Ishikawa (cell line): Measurements from ENCODE around the gene ZSCAN30.

Experiments used
- CEBPB ChIP-seq: IDR thresholded peaks from 2 replicates; pipeline ENCODE4 v1.6.1; 2012
- EGR1 ChIP-seq: IDR thresholded peaks from 2 replicates; pipeline ENCODE4 v1.6.1; 2012
- EP300 ChIP-seq: IDR thresholded peaks from 2 replicates; pipeline ENCODE4 v1.6.1; 2012; ENCODE audit warnings: borderline replicate concordance
- FOXM1 ChIP-seq: IDR thresholded peaks from 2 replicates; pipeline ENCODE4 v1.6.1; 2012; ENCODE audit warnings: low read depth, borderline replicate concordance
- MAX ChIP-seq: IDR thresholded peaks from 2 replicates; pipeline ENCODE4 v1.6.1; 2012
- NFIC ChIP-seq: IDR thresholded peaks from 2 replicates; pipeline ENCODE4 v1.6.1; 2012
- RAD21 ChIP-seq: IDR thresholded peaks from 2 replicates; pipeline ENCODE4 v1.6.1; 2012; ENCODE audit warnings: low read depth
- REST ChIP-seq: IDR thresholded peaks from 2 replicates; pipeline ENCODE4 v1.6.1; 2012; ENCODE audit warnings: low read depth, mild to moderate bottlenecking
- TAF1 ChIP-seq: IDR thresholded peaks from 2 replicates; pipeline ENCODE4 v1.6.1; 2012; ENCODE audit warnings: low read depth, mild to moderate bottlenecking
- TEAD4 ChIP-seq: IDR thresholded peaks from 2 replicates; pipeline ENCODE4 v1.6.1; 2012
- USF1 ChIP-seq: IDR thresholded peaks from 2 replicates; pipeline ENCODE4 v1.6.1; 2012

GRCh38 chr18:35303610-35304009 lies 13.6 kb upstream of the ZSCAN30 start:
- TF ChIP-seq FOXM1: no peak
- TF ChIP-seq TAF1: no peak
- TF ChIP-seq EP300: no peak
- no peak for TF ChIP-seq MAX
- no peak for TF ChIP-seq TEAD4
- TF ChIP-seq REST: no peak
- no peak for TF ChIP-seq USF1
- no peak for TF ChIP-seq EGR1
- TF ChIP-seq RAD21: no peak
- TF ChIP-seq CEBPB: no peak
- no peak for TF ChIP-seq NFIC
